ENCODE measurements around the gene TBC1D17.

- TF ChIP-seq CTCF (IDR thresholded peaks at IDR 0.05; ENCODE audit: low read length), result no peak
- no peak for TF ChIP-seq EZH2 (IDR thresholded peaks at IDR 0.05; ENCODE audit: borderline replicate concordance, low read length)
Observed at GRCh38 chr19:49932041-49932451, 54.5 kb downstream of the TBC1D17 start.
